Gastrocnemius medialis (tissue), 4 donors: ENCODE results near the gene THRAP3. TPM values are rescaled to one million over a fixed set of nuclear protein-coding genes. Genes with fewer than 3 reads are reported as not detected.

Experiments
- ATAC-seq, 2 donors: fragments of 150-250 bp; one replicate each; pipeline ENCODE4 v1.9.1; 2016
- DNase-seq, 2 donors: peaks; one replicate each; pipeline ENCODE4 v3.0.0-alpha.2; 2019
- H3K27ac ChIP-seq, 4 donors: fragments of 200-600 bp; sonication (generic); 1 replicate in 1 of 4; 2 replicates in 3 of 4; pipeline ENCODE4 v1.5.1; 2016 to 2018; ENCODE audit warnings: mild to moderate bottlenecking in 2 of 4, moderate library complexity in 1 of 4
- H3K27me3 ChIP-seq, 3 donors: fragments of 200-600 bp; sonication (generic) in 2 of 3; 1 replicate in 1 of 3; 2 replicates in 2 of 3; pipeline versions ENCODE4 v1.5.1 to v1.6.0; 2016 to 2019; ENCODE audit warnings: mild to moderate bottlenecking in 1 of 3, moderate library complexity in 1 of 3
- H3K36me3 ChIP-seq, 2 donors: fragments of 200-600 bp; sonication (generic) in 1 of 2; one replicate each; pipeline ENCODE4 v1.5.1; 2017 to 2018
- H3K4me1 ChIP-seq, 2 donors: fragments of 200-600 bp; sonication (generic) in 1 of 2; one replicate each; pipeline ENCODE4 v1.5.1; 2016 to 2017; ENCODE audit warnings: mild to moderate bottlenecking in 2 of 2
- H3K4me3 ChIP-seq, 4 donors: fragments of 200-600 bp; sonication (generic) in 3 of 4; 1 replicate in 1 of 4; 2 replicates in 3 of 4; pipeline ENCODE4 v1.5.1; 2016 to 2019; ENCODE audit warnings: mild to moderate bottlenecking in 2 of 4
- H3K9me3 ChIP-seq, 3 donors: fragments of 200-600 bp; sonication (generic) in 2 of 3; 1 replicate in 1 of 3; 2 replicates in 2 of 3; pipeline ENCODE4 v1.5.1; 2016 to 2019
- POLR2A ChIP-seq, 2 donors: fragments of 450-650 bp; IDR thresholded peaks; one replicate each; pipeline ENCODE4 v1.6.1; 2017; ENCODE audit warnings: antibody characterized with exemption in 2 of 2, mild to moderate bottlenecking in 2 of 2, moderate library complexity in 2 of 2
- in situ Hi-C, 4 donors: fragments of 200-750 bp; cut with MboI; loops; one replicate each; pipeline versions ENCODE4 v1.15.0 to v1.8.0; 2017; ENCODE audit warnings: low sequenced_read_pairs in 4 of 4
- intact Hi-C: fragments of 100-400 bp; cut with DNase I; formaldehyde crosslinking; loops from one replicate; pipeline ENCODE4 v1.15.1; 2023; ENCODE audit warnings: low total_unique reads
- total RNA-seq, 4 donors: library from RNA; depleted of rRNA; stranded (reverse); fragments of >200 nt; gene quantifications; one replicate each; pipeline versions ENCODE4 v1.1.0 to v1.2.3, GENCODE V29; 2016
- TF ChIP-seq, protein P1 (sequence below), 5 experiments: fragments of 450-650 bp in 3 of 5; fragments of 200-600 bp in 2 of 5; sonication (generic) in 2 of 5; IDR thresholded peaks in 4 of 5; conservative IDR thresholded peaks in 1 of 5; 1 replicate in 4 of 5; 2 replicates in 1 of 5; pipeline ENCODE4 v1.5.1; 2016 to 2019; ENCODE audit warnings: antibody characterized with exemption in 5 of 5, mild to moderate bottlenecking in 3 of 5, moderate library complexity in 3 of 5

THRAP3 gene
- total RNA-seq, 4 donors from 2014 or later: 88.2 to 174 (median 146) TPM

GRCh38 chr1:36339615-36340014 is 115.4 kb downstream of the THRAP3 start:
- no peak overlapping the region for H3K4me3 ChIP-seq
- H3K36me3 ChIP-seq: peaks cover 0 to 24% of the 10 kb centered on the region in 2 donors
- H3K9me3 ChIP-seq: no peaks in the 10 kb centered on the region
- peaks cover 17 to 24% of the 10 kb centered on the region in 2 donors for H3K4me1 ChIP-seq
- no peaks in the 10 kb centered on the region for H3K27me3 ChIP-seq
- TF ChIP-seq, protein P1, sequence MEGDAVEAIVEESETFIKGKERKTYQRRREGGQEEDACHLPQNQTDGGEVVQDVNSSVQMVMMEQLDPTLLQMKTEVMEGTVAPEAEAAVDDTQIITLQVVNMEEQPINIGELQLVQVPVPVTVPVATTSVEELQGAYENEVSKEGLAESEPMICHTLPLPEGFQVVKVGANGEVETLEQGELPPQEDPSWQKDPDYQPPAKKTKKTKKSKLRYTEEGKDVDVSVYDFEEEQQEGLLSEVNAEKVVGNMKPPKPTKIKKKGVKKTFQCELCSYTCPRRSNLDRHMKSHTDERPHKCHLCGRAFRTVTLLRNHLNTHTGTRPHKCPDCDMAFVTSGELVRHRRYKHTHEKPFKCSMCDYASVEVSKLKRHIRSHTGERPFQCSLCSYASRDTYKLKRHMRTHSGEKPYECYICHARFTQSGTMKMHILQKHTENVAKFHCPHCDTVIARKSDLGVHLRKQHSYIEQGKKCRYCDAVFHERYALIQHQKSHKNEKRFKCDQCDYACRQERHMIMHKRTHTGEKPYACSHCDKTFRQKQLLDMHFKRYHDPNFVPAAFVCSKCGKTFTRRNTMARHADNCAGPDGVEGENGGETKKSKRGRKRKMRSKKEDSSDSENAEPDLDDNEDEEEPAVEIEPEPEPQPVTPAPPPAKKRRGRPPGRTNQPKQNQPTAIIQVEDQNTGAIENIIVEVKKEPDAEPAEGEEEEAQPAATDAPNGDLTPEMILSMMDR (IDR thresholded peaks at IDR 0.05 in 4 of 5, conservative IDR thresholded peaks at IDR 0.05 in 1 of 5): no peak
- TF ChIP-seq POLR2A (IDR thresholded peaks at IDR 0.05): no peak
- no peak for ATAC-seq
- intact Hi-C loops (no loop called here), in situ Hi-C loops (loop anchor here in 2 of 4 donors (10.0 kb wide), 2 partner anchors 75 to 85 kb away; no protein-coding TSS in a partner anchor)
- peak overlapping the region in 1 of 4 donors; percentile 18 for H3K27ac ChIP-seq
- no peak for DNase-seq

- in situ Hi-C loops (loop anchor here in 1 of 4 donors (10.0 kb wide), 1 partner anchor 73 kb away; no protein-coding TSS in a partner anchor), intact Hi-C loops (loop anchor here (1.0 kb wide), 1 partner anchor 28 kb away; no protein-coding TSS in a partner anchor)
- H3K9me3 ChIP-seq: no peaks in the 10 kb centered on the region
- DNase-seq (no peak), ATAC-seq (no peak)
- TF ChIP-seq, protein P1 (IDR thresholded peaks at IDR 0.05 in 4 of 5, conservative IDR thresholded peaks at IDR 0.05 in 1 of 5): no peak
- TF ChIP-seq POLR2A (IDR thresholded peaks at IDR 0.05): no peak
- peaks cover 23 to 27% of the 10 kb centered on the region in 2 donors for H3K4me1 ChIP-seq
- peaks cover 0 to 38% of the 10 kb centered on the region in 2 donors for H3K36me3 ChIP-seq
- no peaks in the 10 kb centered on the region for H3K27me3 ChIP-seq
- peak overlapping the region in 1 of 4 donors; percentile 82 for H3K27ac ChIP-seq
- H3K4me3 ChIP-seq: no peak overlapping the region
These were observed 117.5 kb downstream of the THRAP3 start for GRCh38 chr1:36341626-36342320.

DNA sequence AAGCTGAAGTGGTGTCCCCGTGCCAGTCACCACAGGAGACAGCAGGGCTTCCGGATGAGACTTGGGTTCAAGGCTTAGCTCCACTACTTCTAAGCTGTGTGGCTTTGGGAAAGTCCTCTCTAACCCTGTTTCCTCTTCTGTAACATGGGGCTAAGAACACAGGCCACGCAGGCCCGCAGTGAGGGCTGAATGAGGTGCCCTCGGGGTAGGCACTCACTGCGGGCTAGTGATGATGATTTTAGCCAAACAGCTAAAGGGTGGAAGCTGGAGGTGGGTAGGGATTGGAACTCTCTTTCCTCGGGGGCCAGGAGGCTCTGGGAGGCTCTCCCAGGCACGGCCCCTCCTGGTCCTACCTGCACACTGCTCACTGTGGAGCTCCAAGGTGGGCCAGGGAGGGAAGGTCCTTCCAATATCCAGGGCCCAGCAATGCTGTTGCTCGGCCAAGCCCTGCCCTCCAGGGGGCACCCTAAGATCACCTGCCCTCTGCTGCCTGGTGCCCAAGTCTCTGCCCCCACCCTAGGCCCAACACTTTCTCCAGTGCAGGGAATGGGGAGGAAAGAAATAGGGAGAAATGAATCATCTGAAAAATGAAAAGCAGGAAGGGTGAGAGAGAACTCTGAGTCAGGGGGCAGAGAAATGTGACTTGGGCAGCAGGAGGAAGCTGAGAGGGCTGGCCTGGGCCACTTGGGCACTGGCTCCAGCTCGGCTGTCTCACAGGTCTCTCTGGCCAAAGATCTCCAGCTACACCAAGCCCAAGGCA is 118.4 kb downstream of the THRAP3 start:
- TF ChIP-seq, protein P1 (IDR thresholded peaks at IDR 0.05 in 4 of 5, conservative IDR thresholded peaks at IDR 0.05 in 1 of 5): peak; percentile 32 to 77 (median 72)
- TF ChIP-seq POLR2A (IDR thresholded peaks at IDR 0.05): no peak
- Histone ChIP-seq H3K36me3 (peaks cover 0 to 47% of the 10 kb centered on the region in 2 donors), H3K27me3 (no peaks in the 10 kb centered on the region), H3K27ac (peak overlapping the region; percentile 75 to 82 (median 78)), H3K9me3 (no peaks in the 10 kb centered on the region), H3K4me3 (no peak overlapping the region), H3K4me1 (peaks cover 23 to 27% of the 10 kb centered on the region in 2 donors)
- intact Hi-C loops (loop anchor here (1.0 kb wide), 2 partner anchors 27 to 78 kb away; no protein-coding TSS in a partner anchor), in situ Hi-C loops (loop anchor here in 1 of 4 donors (10.0 kb wide), 1 partner anchor 72 kb away; no protein-coding TSS in a partner anchor)
- no peak for DNase-seq
- ATAC-seq: peak in 1 of 2 donors; percentile 8

- DNase-seq: peak; percentile 61 to 92
- TF ChIP-seq, protein P1 (IDR thresholded peaks at IDR 0.05 in 4 of 5, conservative IDR thresholded peaks at IDR 0.05 in 1 of 5): no peak
- TF ChIP-seq POLR2A (IDR thresholded peaks at IDR 0.05): no peak
- no peaks in the 10 kb centered on the region for H3K9me3 ChIP-seq
- H3K27ac ChIP-seq: peak overlapping the region; percentile 75 to 82 (median 78)
- peaks cover 19 to 27% of the 10 kb centered on the region in 2 donors for H3K4me1 ChIP-seq
- ATAC-seq: peak; percentile 77 to 92
- intact Hi-C loops (loop anchor here (1.0 kb wide), 1 partner anchor 76 kb away; no protein-coding TSS in a partner anchor), in situ Hi-C loops (loop anchor here in 1 of 4 donors (10.0 kb wide), 1 partner anchor 71 kb away; no protein-coding TSS in a partner anchor)
- no peaks in the 10 kb centered on the region for H3K27me3 ChIP-seq
- peaks cover 0 to 59% of the 10 kb centered on the region in 2 donors for H3K36me3 ChIP-seq
- no peak overlapping the region for H3K4me3 ChIP-seq
These were observed 119.6 kb downstream of the THRAP3 start for GRCh38 chr1:36343651-36344394.
